GM19455 (cell line): ENCODE data around the gene EML3.
A peak's percentile ranks its signal among the peaks of the same experiment; 100 is the strongest.
"Not testable (repeated sequence)": the region's sequence is repeated elsewhere in the genome, so short reads cannot be mapped to it uniquely, and the experiment has no call there.

ENCODE experiments used
- ATAC-seq: cut with Tn5 transposase; IDR thresholded peaks from one replicate; pipeline ENCODE4 v1.9.1; 2021; ENCODE audit not compliant: unreplicated experiment

The EML3 gene

GRCh38 chr11:62599901-62600300 lies 12.7 kb downstream of the EML3 start:
- no peak for ATAC-seq

- ATAC-seq: peak; percentile 47
These were observed 13.4 kb downstream of the EML3 start for GRCh38 chr11:62599069-62599696.

GRCh38 chr11:62595124-62595523 lies 17.5 kb downstream of the EML3 start:
- ATAC-seq: no peak

- ATAC-seq: no peak
These were observed 19.0 kb downstream of the EML3 start for GRCh38 chr11:62593434-62594044.

- ATAC-seq: no peak
These were observed 19.6 kb downstream of the EML3 start for GRCh38 chr11:62592989-62593421.

GRCh38 chr11:62592146-62592815 lies 20.3 kb downstream of the EML3 start:
- no peak for ATAC-seq

GRCh38 chr11:62591448-62592145 lies 21.0 kb downstream of the EML3 start, which contains the start of gene TUT1:
Gene TUT1, minus strand, starts transcription at chr11:62591523. Its CDS starts 38 bp downstream, at chr11:62591485.
- ATAC-seq: peak; percentile 87

GRCh38 chr11:62588966-62589637 lies 23.5 kb downstream of the EML3 start:
- ATAC-seq: no peak

- ATAC-seq: not testable (repeated sequence)
These were observed 27.2 kb downstream of the EML3 start for GRCh38 chr11:62585356-62585755.

GRCh38 chr11:62581735-62582134 lies 30.8 kb downstream of the EML3 start:
- ATAC-seq: not testable (repeated sequence)

- ATAC-seq: no peak
These were observed 31.4 kb downstream of the EML3 start for GRCh38 chr11:62580959-62581715.

GRCh38 chr11:62579252-62579651 lies 33.3 kb downstream of the EML3 start:
- no peak for ATAC-seq

- ATAC-seq: no peak
These were observed 34.0 kb downstream of the EML3 start for GRCh38 chr11:62578541-62578940.

GRCh38 chr11:62577046-62577714 lies 35.4 kb downstream of the EML3 start:
- ATAC-seq: no peak

- ATAC-seq: no peak
These were observed 36.7 kb downstream of the EML3 start for GRCh38 chr11:62575837-62576236.

GRCh38 chr11:62575156-62575555 lies 37.4 kb downstream of the EML3 start:
- ATAC-seq: no peak

- ATAC-seq: peak; percentile 2
These were observed 38.1 kb downstream of the EML3 start for GRCh38 chr11:62574363-62575071.

- peak; percentile 77 for ATAC-seq
These were observed 38.8 kb downstream of the EML3 start, which contains the start of gene EEF1G for GRCh38 chr11:62573592-62574362. Gene EEF1G, minus strand, starts transcription at chr11:62573891. Its CDS starts 49 bp downstream, at chr11:62573842.
